ENCODE data around the gene CHD1L. TPM values are rescaled to one million over a fixed set of nuclear protein-coding genes. Genes with fewer than 3 reads are reported as not detected.

Gene CHD1L
- total RNA-seq, 2 experiments from 2014 or later: 22.0 to 22.8 TPM

- Histone ChIP-seq H3K27ac (ENCODE audit: low read depth in 1 of 2, low read length in 2 of 2) (no peak overlapping the region), H3K27me3 (ENCODE audit: control insufficient read depth in 1 of 2, insufficient read depth in 2 of 2, low read length in 2 of 2) (no peaks in the 10 kb centered on the region), H3K4me3 (ENCODE audit: low read length) (no peak overlapping the region), H3K4me1 (ENCODE audit: insufficient read depth, low read length) (no peaks in the 10 kb centered on the region), H3K36me3 (ENCODE audit: insufficient read depth, low read length) (no peaks in the 10 kb centered on the region), H3K9me3 (ENCODE audit: control insufficient read depth in 1 of 2, insufficient read depth in 1 of 2, low read length in 2 of 2) (no peaks in the 10 kb centered on the region)
- intact Hi-C loops (cut with DNase I, micrococcal nuclease): no loop called here
- TF ChIP-seq CTCF (IDR thresholded peaks at IDR 0.05): no peak
- Mint-ChIP-seq H3K9me3 (no peaks in the 10 kb centered on the region), H3K27me3 (no peaks in the 10 kb centered on the region), H3K4me3 (no peak overlapping the region), H3K36me3 (ENCODE audit: low read depth) (no peaks in the 10 kb centered on the region), H3K27ac (no peak overlapping the region), H3K4me1 (ENCODE audit: low read depth) (no peaks in the 10 kb centered on the region)
- ChIA-PET POLR2A (no interaction called here), CTCF (no interaction called here)
- ATAC-seq (ENCODE audit: poor library complexity): no peak
- no peak for DNase-seq
Measured at GRCh38 chr1:147214325-147214724, 28.2 kb upstream of the CHD1L start.

- DNase-seq: no peak
- POLR2A ChIA-PET: no interaction called here
- CTCF ChIA-PET: no interaction called here
Measured at GRCh38 chr1:147214842-147215539, 27.5 kb upstream of the CHD1L start.

GRCh38 chr1:147215540-147215916 is 27.0 kb upstream of the CHD1L start:
- intact Hi-C loops (cut with DNase I, micrococcal nuclease): no loop called here
- Histone ChIP-seq H3K4me3 (ENCODE audit: low read length) (no peak overlapping the region), H3K27ac (ENCODE audit: low read depth in 1 of 2, low read length in 2 of 2) (no peak overlapping the region), H3K9me3 (ENCODE audit: control insufficient read depth in 1 of 2, insufficient read depth in 1 of 2, low read length in 2 of 2) (no peaks in the 10 kb centered on the region), H3K4me1 (ENCODE audit: insufficient read depth, low read length) (no peaks in the 10 kb centered on the region), H3K27me3 (ENCODE audit: control insufficient read depth in 1 of 2, insufficient read depth in 2 of 2, low read length in 2 of 2) (no peaks in the 10 kb centered on the region), H3K36me3 (ENCODE audit: insufficient read depth, low read length) (no peaks in the 10 kb centered on the region)
- no peaks in the 10 kb centered on the region for H3K27me3 Mint-ChIP-seq
- no peak for TF ChIP-seq CTCF (IDR thresholded peaks at IDR 0.05)
- ChIA-PET CTCF (no interaction called here), POLR2A (no interaction called here)
- no peak overlapping the region for H3K4me3 Mint-ChIP-seq
- DNase-seq (no peak), ATAC-seq (ENCODE audit: poor library complexity) (no peak)
- H3K27ac Mint-ChIP-seq: no peak overlapping the region
- H3K9me3 Mint-ChIP-seq: no peaks in the 10 kb centered on the region
- H3K4me1 Mint-ChIP-seq (ENCODE audit: low read depth): no peaks in the 10 kb centered on the region
- no peaks in the 10 kb centered on the region for H3K36me3 Mint-ChIP-seq (ENCODE audit: low read depth)

More at GRCh38 chr1:147214842-147215539, 27.5 kb upstream of the CHD1L start:
- intact Hi-C loops (cut with DNase I, micrococcal nuclease): no loop called here
- Mint-ChIP-seq H3K27me3 (no peaks in the 10 kb centered on the region), H3K9me3 (no peaks in the 10 kb centered on the region), H3K27ac (no peak overlapping the region), H3K4me1 (ENCODE audit: low read depth) (no peaks in the 10 kb centered on the region), H3K36me3 (ENCODE audit: low read depth) (no peaks in the 10 kb centered on the region), H3K4me3 (no peak overlapping the region)
- H3K36me3 ChIP-seq (ENCODE audit: insufficient read depth, low read length): no peaks in the 10 kb centered on the region
- H3K4me1 ChIP-seq (ENCODE audit: insufficient read depth, low read length): no peaks in the 10 kb centered on the region
- H3K27me3 ChIP-seq (ENCODE audit: control insufficient read depth in 1 of 2, insufficient read depth in 2 of 2, low read length in 2 of 2): no peaks in the 10 kb centered on the region
- H3K4me3 ChIP-seq (ENCODE audit: low read length): no peak overlapping the region
- H3K9me3 ChIP-seq (ENCODE audit: control insufficient read depth in 1 of 2, insufficient read depth in 1 of 2, low read length in 2 of 2): no peaks in the 10 kb centered on the region
- TF ChIP-seq CTCF (IDR thresholded peaks at IDR 0.05): no peak
- no peak overlapping the region for H3K27ac ChIP-seq (ENCODE audit: low read depth in 1 of 2, low read length in 2 of 2)
- no peak for ATAC-seq (ENCODE audit: poor library complexity)

Data from CD4-positive, alpha-beta T cell (primary cell).